C4-2B (cell line): ENCODE data around the gene EIF1B.

Source experiments
- CTCF ChIP-seq: fragments of 450-650 bp; conservative IDR thresholded peaks from 2 replicates; pipeline ENCODE4 v1.5.1; 2017; ENCODE audit warnings: mild to moderate bottlenecking
- ZFX ChIP-seq: fragments of 450-650 bp; IDR thresholded peaks from 2 replicates; pipeline ENCODE4 v1.6.1; 2017

DNA sequence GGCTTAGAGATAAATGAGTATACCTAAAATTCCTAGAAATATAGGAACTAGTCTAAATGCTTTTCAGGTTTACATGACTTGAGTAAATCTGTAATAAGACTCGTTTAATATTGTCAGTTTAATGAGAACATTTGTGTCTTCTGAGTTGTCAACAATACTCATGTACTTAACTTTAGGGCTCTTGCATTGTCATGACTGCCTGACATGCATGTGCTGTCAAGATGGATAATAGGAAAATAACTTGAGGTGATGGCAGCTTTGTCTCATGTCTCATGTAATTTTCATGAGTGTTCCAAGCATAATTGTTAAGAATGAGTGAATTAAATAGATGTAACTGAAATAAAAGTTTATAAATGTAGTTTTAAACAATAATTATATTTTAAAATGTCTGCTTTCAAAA is 45.1 kb upstream of the EIF1B start:
- TF ChIP-seq CTCF, result no peak
- no peak for TF ChIP-seq ZFX
